ENCODE data around the gene CELSR3.
A peak's percentile ranks its signal among the peaks of the same experiment; 100 is the strongest.

Gene CELSR3

DNA sequence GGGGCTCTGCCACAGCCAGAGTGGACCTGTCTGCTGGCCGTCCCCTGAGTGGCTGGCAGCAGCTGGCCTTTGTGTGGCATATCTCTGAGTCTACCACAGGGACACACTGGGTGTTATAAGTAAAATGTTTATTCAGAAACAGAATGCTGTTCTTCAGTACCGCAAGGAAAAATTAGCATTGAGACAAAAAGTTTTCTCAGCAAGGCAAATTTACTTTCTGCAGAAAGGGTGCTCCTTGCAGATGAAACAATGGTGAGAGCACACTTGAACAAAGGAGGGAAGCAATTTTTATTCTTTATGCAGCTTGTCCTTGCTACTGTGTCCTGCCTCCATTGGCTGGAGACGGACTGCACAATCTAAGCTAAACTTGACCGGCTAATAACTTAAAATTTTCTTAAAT, 45.1 kb downstream of the CELSR3 start:
- DNase-seq (ENCODE audit: low read depth in 1 of 2, low spot score in 1 of 2): no peak
- TF ChIP-seq JUND (IDR thresholded peaks at IDR 0.05; ENCODE audit: low read depth): no peak
- in situ Hi-C loops (cut with HindIII; ENCODE audit: low pct_unique_long_range_greater_than_20kb, low sequenced_read_pairs): no loop called here

DNA sequence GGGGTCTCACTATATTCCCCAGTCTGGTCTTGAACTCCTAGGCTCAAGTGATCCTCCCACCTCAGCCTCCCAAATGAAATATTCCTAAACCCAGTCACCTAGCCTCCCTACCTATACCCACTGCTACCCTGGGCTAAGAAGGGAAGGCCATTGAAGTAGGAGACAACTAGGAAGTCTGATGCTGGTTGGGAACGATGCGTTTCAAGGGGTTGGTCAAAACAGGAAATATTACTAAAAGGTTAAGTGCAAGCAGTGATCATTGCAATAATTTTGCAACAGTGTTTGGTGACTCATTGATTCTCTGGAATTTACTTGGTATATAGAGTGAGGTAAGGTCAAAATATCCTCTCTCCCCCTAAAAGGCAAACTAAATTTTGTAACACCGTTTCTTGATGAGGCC, 48.6 kb downstream of the CELSR3 start:
- TF ChIP-seq JUND (IDR thresholded peaks at IDR 0.05; ENCODE audit: low read depth): no peak
- in situ Hi-C loops (cut with HindIII; ENCODE audit: low pct_unique_long_range_greater_than_20kb, low sequenced_read_pairs): no loop called here

DNA sequence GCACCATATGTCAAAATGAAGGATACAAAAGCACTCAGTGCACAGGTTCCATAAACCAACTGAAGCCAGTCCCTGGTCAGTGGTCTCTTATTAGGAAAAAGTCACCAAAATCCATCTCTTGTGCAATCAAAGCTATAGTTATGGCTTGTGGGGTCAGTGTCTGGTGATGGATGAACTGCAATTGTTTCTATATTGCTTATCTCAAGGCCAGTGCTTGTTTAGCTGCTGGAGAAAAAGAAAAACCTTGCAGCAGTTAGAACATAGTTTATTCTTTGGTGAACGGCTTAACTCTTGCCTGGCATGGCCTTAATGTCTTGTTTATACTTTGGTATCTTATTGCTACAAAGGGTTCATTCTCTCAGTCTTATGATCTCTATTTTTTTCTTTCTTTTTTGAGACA, 50.4 kb downstream of the CELSR3 start:
- no peak for TF ChIP-seq JUND (IDR thresholded peaks at IDR 0.05; ENCODE audit: low read depth)
- no peak for DNase-seq (ENCODE audit: low read depth in 1 of 2, low spot score in 1 of 2)
- in situ Hi-C loops (cut with HindIII; ENCODE audit: low pct_unique_long_range_greater_than_20kb, low sequenced_read_pairs): no loop called here

More for the DNA sequence above, 48.6 kb downstream of the CELSR3 start:
- DNase-seq (ENCODE audit: low read depth in 1 of 2, low spot score in 1 of 2): no peak

DNA sequence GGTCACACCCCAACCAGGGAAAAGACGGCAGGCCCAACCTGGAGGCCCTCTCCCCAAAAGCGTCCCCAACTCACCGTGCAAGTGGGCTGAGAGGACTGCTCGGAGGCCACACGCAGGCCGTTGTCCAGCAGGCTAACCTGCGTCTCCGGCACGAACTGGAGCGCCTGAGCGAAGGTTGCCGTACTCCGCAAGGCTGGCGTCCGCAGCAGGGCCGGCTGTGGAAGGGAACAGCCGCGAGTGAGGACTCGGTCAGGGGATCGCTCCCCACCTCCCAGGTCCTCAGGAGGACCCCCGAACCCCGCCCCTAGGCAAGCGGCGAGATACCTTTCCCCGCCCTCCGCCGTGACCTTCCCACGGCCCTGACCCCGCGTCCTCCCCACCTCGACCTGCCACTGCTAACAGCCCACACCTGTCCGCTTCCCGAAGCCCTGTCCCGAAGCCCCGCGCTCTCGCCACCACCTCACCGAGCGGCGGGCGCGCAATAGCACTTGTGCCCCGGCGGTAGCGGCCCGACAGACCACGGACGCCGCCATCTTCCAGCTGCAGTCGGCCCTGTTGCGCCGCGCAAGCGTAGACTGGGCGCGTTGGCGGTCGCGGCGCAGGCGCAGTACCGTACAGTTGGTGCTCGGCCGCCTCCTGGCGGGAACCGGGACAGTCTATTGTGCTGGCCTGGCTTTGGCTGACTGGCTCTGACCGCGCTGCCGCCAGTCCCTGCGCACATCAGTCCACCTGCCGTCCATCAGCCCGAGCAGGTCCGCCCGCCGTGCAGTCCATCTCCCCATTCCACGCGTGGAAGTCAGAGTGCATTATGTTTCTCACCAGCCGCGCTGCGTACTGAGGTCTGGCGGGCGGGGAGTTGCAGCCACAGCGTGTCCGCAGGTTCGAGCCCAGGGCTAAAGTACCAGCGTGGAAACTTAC, 53.3 kb downstream of the CELSR3 start, which contains the start of gene UQCRC1:
TSS of gene UQCRC1 (minus strand) at position 559 of the 918 bp plus-strand sequence. CDS start at position 533, 26 bp downstream.
- peak; percentile 80 to 92 for DNase-seq (ENCODE audit: low read depth in 1 of 2, low spot score in 1 of 2)
- in situ Hi-C loops (cut with HindIII; ENCODE audit: low pct_unique_long_range_greater_than_20kb, low sequenced_read_pairs): no loop called here
- no peak for TF ChIP-seq JUND (IDR thresholded peaks at IDR 0.05; ENCODE audit: low read depth)

DNA sequence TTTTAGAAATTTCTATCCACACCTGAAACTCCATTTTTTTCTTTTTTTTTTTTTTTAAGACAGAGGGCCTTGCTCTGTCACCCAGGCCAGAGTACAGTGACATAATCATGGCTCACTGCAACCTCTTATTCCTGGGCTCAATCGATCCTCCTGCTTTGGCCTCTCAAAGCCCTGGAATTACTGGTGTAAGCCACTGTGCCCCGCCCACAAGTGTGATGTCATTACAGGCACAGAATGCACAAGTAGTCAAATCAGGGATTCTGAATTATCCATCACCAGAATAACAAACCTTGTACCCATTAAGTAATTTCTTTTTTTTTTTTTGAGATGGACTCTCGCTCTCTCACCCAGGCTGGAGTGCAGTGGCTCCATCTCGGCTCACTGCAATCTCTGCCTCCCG, 55.2 kb downstream of the CELSR3 start:
- TF ChIP-seq JUND (IDR thresholded peaks at IDR 0.05; ENCODE audit: low read depth): no peak
- no peak for DNase-seq (ENCODE audit: low read depth in 1 of 2, low spot score in 1 of 2)
- in situ Hi-C loops (cut with HindIII; ENCODE audit: low pct_unique_long_range_greater_than_20kb, low sequenced_read_pairs): no loop called here

DNA sequence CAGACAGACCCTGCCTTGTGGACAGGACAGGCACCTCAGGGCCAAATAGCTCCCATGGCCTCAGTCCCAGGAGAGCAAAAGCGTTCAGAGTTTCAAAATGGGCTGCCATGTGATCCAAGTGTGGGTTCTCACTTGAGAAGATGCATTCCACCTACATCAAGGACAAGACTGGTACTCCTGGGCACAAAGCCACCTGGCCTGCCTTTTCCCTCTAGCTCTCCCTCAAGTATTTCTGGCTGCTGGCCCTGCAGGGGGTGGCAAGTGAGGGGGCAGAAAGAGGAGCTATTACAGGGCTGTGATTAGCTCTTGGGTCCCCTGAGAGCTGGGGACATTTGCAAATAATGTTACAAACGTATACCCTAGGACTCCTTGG, 61.1 kb downstream of the CELSR3 start:
- DNase-seq (ENCODE audit: low read depth in 1 of 2, low spot score in 1 of 2): no peak
- in situ Hi-C loops (cut with HindIII; ENCODE audit: low pct_unique_long_range_greater_than_20kb, low sequenced_read_pairs): no loop called here
- no peak for TF ChIP-seq JUND (IDR thresholded peaks at IDR 0.05; ENCODE audit: low read depth)

DNA sequence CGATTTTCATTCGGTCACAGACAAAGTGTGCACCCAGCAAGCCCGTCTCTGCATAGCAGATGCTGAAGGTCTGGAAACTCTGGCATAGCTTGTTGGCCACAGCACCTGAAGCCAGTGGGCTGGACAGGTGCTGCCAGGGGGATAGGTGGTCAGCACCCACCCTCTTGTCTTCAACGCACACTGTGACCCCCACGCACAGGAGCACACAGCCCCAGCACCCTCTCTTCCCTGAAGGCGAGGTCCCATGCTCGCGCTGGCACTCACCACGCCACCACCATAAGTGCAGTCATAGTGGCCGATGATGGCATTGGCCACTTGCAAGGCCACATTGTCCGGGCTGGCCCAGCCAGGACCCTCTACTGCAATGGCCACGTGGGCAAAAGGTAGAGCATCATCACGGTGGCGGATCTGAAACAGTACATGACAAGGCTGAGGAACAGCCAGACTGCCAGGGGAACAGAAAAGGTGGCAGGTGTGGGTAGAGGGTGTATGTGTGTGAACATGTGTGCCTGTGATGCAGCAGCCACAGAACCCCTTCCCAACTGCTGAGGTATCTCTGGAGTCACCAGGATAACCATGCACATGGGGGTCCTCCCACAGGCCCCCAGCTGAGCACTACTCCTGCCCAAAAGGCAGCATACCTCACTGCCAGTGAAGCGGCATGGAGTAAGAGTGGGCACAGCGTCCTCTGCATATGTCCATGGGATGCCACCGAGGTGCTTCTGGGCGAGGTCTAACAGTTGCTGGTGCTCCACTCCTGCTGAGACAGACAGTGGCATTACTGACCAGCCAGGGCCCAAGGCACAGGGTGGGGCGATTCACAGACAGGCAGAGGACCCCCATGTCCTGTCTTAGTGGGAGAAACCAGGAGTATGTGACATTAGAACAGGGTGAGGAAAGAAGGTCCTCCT, 61.7 kb downstream of the CELSR3 start:
- no peak for TF ChIP-seq JUND (IDR thresholded peaks at IDR 0.05; ENCODE audit: low read depth)
- DNase-seq (ENCODE audit: low read depth in 1 of 2, low spot score in 1 of 2): no peak
- in situ Hi-C loops (cut with HindIII; ENCODE audit: low pct_unique_long_range_greater_than_20kb, low sequenced_read_pairs): no loop called here

DNA sequence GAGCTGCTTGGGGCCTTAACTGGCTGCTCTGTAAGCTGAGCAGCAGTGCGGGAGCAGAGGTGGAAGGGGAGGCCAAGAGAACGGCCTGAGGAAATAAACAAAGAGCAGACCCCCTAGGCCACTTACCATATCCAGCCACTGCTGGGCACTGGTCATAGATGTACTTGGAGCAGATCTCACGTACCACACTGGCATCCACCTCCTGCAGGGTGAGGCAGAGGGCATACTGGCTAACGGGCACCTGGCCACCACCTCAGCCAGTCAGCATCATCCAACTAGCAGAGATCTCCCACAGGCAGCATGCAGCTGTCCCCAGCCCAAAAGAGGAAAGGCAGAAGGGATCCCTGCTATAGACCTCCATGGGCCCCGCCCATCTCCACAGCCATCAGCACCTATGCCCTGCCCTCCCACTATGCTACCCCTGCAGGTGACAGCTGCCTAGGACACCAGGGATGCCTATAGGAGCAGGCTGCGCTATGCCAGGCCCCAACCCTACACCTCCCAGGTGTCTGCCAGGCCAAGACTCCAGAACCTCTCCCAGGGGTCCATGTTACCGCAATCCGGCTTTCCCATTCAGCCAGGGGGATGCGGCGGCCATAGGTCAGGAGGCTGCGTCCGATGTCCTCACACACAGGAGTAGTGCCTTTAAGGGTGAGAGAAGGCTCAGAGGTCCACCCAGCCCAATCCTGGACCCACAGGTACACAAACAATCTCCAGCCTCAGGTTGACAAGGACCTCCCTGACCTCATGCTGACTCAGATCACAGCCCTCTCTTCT, 63.0 kb downstream of the CELSR3 start:
- DNase-seq (ENCODE audit: low read depth in 1 of 2, low spot score in 1 of 2): no peak
- in situ Hi-C loops (cut with HindIII; ENCODE audit: low pct_unique_long_range_greater_than_20kb, low sequenced_read_pairs): no loop called here
- no peak for TF ChIP-seq JUND (IDR thresholded peaks at IDR 0.05; ENCODE audit: low read depth)

DNA sequence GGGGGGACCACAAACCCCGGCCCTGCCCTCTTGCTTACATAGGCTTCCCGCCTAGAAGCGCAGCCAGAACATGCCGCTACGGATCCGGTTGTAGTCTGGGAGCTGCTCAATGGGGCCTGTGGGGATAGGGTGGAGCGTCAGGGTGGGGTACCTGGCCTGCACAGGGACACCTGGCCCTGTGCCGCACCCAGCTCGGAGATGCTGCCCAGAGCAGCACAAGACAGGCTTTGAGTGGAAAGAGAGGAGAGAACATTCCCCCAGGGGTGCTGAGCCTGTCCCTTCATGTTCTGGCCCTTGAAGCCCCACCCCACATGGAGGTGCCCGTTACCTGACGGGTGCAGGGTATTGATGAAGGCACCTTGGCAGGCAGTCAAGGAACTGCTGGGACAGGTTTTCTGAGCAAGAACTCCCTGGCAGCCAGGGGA, 63.6 kb downstream of the CELSR3 start:
- in situ Hi-C loops (cut with HindIII; ENCODE audit: low pct_unique_long_range_greater_than_20kb, low sequenced_read_pairs): no loop called here
- no peak for TF ChIP-seq JUND (IDR thresholded peaks at IDR 0.05; ENCODE audit: low read depth)
- peak; percentile 52 to 92 for DNase-seq (ENCODE audit: low read depth in 1 of 2, low spot score in 1 of 2)

DNA sequence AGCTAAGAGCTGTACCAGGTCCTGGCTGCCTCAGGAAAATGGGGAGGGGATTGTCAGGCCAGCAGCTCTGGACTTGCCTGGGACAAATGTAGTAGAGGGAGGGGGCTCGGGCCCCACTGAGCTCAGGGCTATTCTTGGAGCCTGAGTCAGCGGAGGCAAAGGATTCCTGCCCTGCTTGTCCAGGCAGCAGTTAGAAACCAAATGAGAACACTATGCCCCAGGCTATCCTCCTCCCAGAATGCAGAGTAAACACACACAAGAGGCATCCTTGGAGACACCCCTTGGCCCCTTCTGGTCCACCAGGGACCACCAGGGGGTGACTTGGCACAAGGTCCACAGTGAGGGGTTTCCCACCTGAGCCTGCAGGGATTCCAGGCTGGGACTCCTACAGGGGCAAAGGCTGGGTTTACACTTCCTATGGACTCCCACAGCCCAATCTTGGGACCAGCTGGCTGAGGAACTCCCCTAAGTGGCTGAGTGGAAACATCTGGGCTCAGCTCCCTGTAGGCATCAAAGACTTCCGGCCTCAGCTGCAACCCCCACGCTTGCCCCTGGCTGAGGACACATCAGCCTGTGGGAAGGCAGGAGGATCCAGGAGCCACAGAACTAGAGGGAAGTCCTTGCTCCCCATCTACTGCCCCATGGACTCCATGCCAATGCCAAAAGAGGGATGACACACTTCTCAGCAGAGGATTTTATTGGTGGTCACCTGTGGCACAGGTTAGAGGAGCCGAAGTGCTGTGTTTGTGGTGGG, 64.2 kb downstream of the CELSR3 start:
- DNase-seq (ENCODE audit: low read depth in 1 of 2, low spot score in 1 of 2): peak; percentile 64 to 91
- no peak for TF ChIP-seq JUND (IDR thresholded peaks at IDR 0.05; ENCODE audit: low read depth)
- in situ Hi-C loops (cut with HindIII; ENCODE audit: low pct_unique_long_range_greater_than_20kb, low sequenced_read_pairs): no loop called here

DNA sequence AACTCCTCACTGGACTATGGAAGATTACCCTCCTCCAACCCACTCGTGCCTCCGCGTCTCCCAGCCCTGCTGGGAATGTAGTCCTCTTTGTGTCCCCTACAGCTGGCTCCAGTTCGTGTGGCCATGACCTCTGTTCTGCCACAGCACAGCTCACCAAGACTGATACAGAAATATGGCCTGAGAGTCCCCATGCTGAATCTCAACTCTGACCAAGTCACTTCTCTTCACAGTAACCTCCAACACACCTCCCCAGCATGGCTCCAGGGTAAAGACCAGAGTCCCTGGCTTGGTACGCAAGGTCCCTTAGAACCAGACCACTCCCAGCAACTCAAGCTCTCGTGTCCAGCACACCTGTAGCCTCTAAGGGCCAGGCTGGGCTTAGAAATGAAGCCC, 65.3 kb downstream of the CELSR3 start:
- no peak for TF ChIP-seq JUND (IDR thresholded peaks at IDR 0.05; ENCODE audit: low read depth)
- in situ Hi-C loops (cut with HindIII; ENCODE audit: low pct_unique_long_range_greater_than_20kb, low sequenced_read_pairs): no loop called here
- DNase-seq (ENCODE audit: low read depth in 1 of 2, low spot score in 1 of 2): no peak
